Astrocyte of the spinal cord (primary cell): ENCODE results near the gene DENND1B.

Experiments
- DNase-seq: peaks from one replicate; pipeline ENCODE4 v3.0.0; 2011; ENCODE audit warnings: low read depth, low spot score
- H3K4me3 ChIP-seq: 2 replicates; pipeline ENCODE4 v1.5.1; 2011; ENCODE audit warnings: low read depth, mild to moderate bottlenecking, low read length, moderate library complexity
- CTCF ChIP-seq: IDR thresholded peaks from 2 replicates; pipeline ENCODE4 v1.5.1; 2012; ENCODE audit warnings: low read depth, mild to moderate bottlenecking, low read length, inconsistent platforms
- in situ Hi-C: cut with HindIII; loops from 2 replicates; pipeline ENCODE4 v1.10.0; 2017; ENCODE audit warnings: low sequenced_read_pairs

The DENND1B gene

GRCh38 chr1:197663162-197663953, 111.9 kb downstream of the DENND1B start:
- in situ Hi-C loops = no loop called here
- no peak for TF ChIP-seq CTCF
- no peak overlapping the region for H3K4me3 ChIP-seq
- DNase-seq = no peak

- no peak overlapping the region for H3K4me3 ChIP-seq
- in situ Hi-C loops = no loop called here
- TF ChIP-seq CTCF = no peak
- no peak for DNase-seq
Measured at GRCh38 chr1:197660389-197660788, 114.9 kb downstream of the DENND1B start.

- TF ChIP-seq CTCF = no peak
- DNase-seq = no peak
- in situ Hi-C loops = no loop called here
- H3K4me3 ChIP-seq = no peak overlapping the region
Measured at GRCh38 chr1:197659171-197659570, 116.1 kb downstream of the DENND1B start.

- in situ Hi-C loops = no loop called here
- no peak for TF ChIP-seq CTCF
- H3K4me3 ChIP-seq = no peak overlapping the region
- DNase-seq = no peak
Measured at GRCh38 chr1:197649188-197649587, 126.1 kb downstream of the DENND1B start.

- in situ Hi-C loops = no loop called here
- DNase-seq = no peak
- no peak overlapping the region for H3K4me3 ChIP-seq
- no peak for TF ChIP-seq CTCF
Measured at GRCh38 chr1:197638316-197638715, 137.0 kb downstream of the DENND1B start.

- in situ Hi-C loops = no loop called here
Measured at GRCh38 chr1:197637406-197637805, 137.9 kb downstream of the DENND1B start.

More at GRCh38 chr1:197637406-197637805, 137.9 kb downstream of the DENND1B start:
- no peak for TF ChIP-seq CTCF
- no peak for DNase-seq
- H3K4me3 ChIP-seq = no peak overlapping the region
